Endothelial cell of umbilical vein (primary cell): ENCODE data around the gene MYMX.

Source experiments
- EZH2 ChIP-seq: IDR thresholded peaks from 2 replicates; pipeline ENCODE4 v1.6.1; 2012; ENCODE audit warnings: borderline replicate concordance, low read depth, mild to moderate bottlenecking, moderate library complexity, low read length, inconsistent platforms; ENCODE audit not compliant: severe bottlenecking
- FOS ChIP-seq: IDR thresholded peaks from 2 replicates; pipeline ENCODE4 v1.6.1; 2011; ENCODE audit warnings: mild to moderate bottlenecking, low read length, moderate library complexity, borderline replicate concordance; ENCODE audit not compliant: insufficient read depth
- GATA2 ChIP-seq: IDR thresholded peaks from 2 replicates; pipeline ENCODE4 v1.7.0; 2011; ENCODE audit warnings: low read depth, mild to moderate bottlenecking, moderate library complexity, mixed read lengths, low read length; ENCODE audit not compliant: insufficient read length, insufficient read depth
- JUN ChIP-seq: IDR thresholded peaks from 2 replicates; pipeline ENCODE4 v1.6.1; 2011; ENCODE audit warnings: borderline replicate concordance, low read depth; ENCODE audit not compliant: insufficient read length, insufficient read depth
- MYC ChIP-seq: IDR thresholded peaks from one replicate; pipeline ENCODE4 v1.6.1; 2011; ENCODE audit warnings: mild to moderate bottlenecking, low read depth, low read length
- POLR2A ChIP-seq: IDR thresholded peaks from 2 replicates; pipeline ENCODE4 v1.6.1; 2012; ENCODE audit warnings: low read depth, mild to moderate bottlenecking, control low read depth, low read length
- POLR2AphosphoS5 ChIP-seq: IDR thresholded peaks from 2 replicates; pipeline ENCODE4 v1.6.1; 2012; ENCODE audit warnings: low read depth, mild to moderate bottlenecking, control low read depth, low read length, moderate library complexity; ENCODE audit not compliant: insufficient read depth
- TF ChIP-seq, protein P1 (sequence below), 2 donors: IDR thresholded peaks; 1 replicate in 1 of 2; 2 replicates in 1 of 2; pipeline ENCODE4 v1.5.1; 2011; ENCODE audit warnings: low read length in 2 of 2, mild to moderate bottlenecking in 2 of 2, moderate library complexity in 2 of 2, control low read depth in 1 of 2, inconsistent platforms in 1 of 2, low read depth in 1 of 2; ENCODE audit not compliant: insufficient read depth in 1 of 2; ENCODE audit errors: extremely low read depth in 1 of 2
- TF ChIP-seq, protein P2 (sequence below): IDR thresholded peaks from 2 replicates; pipeline ENCODE4 v1.6.1; 2011; ENCODE audit not compliant: insufficient read depth, insufficient read length

DNA sequence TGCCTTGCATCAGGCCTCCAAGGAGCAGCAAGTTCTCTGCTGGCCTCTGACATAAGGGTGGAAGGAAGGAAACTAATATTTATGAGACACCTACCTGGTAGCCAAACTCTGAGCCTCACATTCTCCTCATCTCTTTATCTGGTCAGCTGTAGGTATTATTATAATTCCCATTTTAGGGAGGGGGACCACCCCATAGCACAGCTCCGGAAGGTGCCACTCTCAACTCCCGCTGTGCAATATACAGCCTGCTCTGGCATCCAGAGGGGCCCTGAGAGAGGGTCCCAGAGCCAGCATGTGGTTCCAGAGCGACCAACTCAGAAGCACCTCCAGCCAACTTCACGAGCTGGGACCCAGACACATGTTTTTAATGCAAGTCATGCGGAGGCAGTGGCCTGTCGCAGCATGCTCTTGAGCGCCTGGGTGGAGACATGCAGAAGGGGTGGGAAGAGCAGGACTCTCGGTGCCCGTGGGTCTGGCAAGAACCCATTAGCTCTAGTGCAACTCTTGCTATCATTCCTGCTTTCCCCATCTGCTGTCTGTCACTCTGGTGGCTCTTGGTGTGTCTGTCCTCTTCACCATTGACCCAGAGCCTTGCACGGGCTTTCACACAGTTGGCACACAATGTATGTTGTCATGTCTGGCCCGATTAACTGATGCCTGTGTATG is 15.0 kb upstream of the MYMX start:
- no peak for TF ChIP-seq POLR2A
- TF ChIP-seq, protein P1, sequence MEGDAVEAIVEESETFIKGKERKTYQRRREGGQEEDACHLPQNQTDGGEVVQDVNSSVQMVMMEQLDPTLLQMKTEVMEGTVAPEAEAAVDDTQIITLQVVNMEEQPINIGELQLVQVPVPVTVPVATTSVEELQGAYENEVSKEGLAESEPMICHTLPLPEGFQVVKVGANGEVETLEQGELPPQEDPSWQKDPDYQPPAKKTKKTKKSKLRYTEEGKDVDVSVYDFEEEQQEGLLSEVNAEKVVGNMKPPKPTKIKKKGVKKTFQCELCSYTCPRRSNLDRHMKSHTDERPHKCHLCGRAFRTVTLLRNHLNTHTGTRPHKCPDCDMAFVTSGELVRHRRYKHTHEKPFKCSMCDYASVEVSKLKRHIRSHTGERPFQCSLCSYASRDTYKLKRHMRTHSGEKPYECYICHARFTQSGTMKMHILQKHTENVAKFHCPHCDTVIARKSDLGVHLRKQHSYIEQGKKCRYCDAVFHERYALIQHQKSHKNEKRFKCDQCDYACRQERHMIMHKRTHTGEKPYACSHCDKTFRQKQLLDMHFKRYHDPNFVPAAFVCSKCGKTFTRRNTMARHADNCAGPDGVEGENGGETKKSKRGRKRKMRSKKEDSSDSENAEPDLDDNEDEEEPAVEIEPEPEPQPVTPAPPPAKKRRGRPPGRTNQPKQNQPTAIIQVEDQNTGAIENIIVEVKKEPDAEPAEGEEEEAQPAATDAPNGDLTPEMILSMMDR (IDR thresholded peaks at IDR 0.05; ENCODE audit: extremely low read depth in 1 of 2, insufficient read depth in 1 of 2, low read depth in 1 of 2, low read length in 2 of 2) = no peak
- TF ChIP-seq GATA2 = no peak
- TF ChIP-seq EZH2 = no peak
- no peak for TF ChIP-seq POLR2AphosphoS5
- TF ChIP-seq, protein P2, sequence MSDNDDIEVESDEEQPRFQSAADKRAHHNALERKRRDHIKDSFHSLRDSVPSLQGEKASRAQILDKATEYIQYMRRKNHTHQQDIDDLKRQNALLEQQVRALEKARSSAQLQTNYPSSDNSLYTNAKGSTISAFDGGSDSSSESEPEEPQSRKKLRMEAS = no peak
- no peak for TF ChIP-seq JUN
- no peak for TF ChIP-seq FOS
- TF ChIP-seq MYC = no peak
